ENCODE results near the gene TMEM208. TPM values are rescaled to one million over a fixed set of nuclear protein-coding genes. Genes with fewer than 3 reads are reported as not detected.

The TMEM208 gene
- total and polyA plus RNA-seq, 12 donors, result 7.6 to 92.0 (median 13.0) TPM

DNA sequence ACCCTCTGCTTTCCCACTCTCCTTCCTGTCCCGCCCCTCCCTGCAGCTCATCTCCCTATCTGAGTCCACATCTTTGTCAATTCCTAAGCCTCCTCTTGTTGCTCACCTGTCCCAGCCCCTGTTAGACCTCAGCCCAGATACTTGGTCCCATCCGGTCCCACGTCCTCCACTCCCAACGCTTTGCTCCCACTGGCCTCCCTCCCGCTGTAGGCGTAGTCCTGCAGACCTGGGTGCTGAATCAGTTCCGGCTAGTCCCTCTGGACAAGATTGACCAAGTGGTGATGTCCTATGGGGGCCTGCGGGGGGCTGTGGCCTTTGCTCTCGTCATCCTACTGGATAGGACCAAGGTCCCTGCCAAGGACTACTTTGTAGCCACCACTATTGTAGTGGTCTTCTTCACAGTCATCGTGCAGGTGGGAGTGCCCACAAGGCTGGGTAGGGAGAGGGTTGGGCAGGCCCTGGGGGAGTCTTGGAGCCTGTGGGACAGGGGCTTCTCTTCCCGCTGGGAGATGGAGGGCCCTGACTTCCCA lies 29.8 kb downstream of the TMEM208 start:
- Histone ChIP-seq H3K4me3 (no peak overlapping the region), H3K27me3 (no peaks in the 10 kb centered on the region), H3K36me3 (no peaks in the 10 kb centered on the region), H3K9me3 (no peaks in the 10 kb centered on the region), H3K27ac (no peak overlapping the region), H3K4me1 (peaks cover 0 to 8% (median 0%) of the 10 kb centered on the region in 9 donors)
- TF ChIP-seq, protein P1, sequence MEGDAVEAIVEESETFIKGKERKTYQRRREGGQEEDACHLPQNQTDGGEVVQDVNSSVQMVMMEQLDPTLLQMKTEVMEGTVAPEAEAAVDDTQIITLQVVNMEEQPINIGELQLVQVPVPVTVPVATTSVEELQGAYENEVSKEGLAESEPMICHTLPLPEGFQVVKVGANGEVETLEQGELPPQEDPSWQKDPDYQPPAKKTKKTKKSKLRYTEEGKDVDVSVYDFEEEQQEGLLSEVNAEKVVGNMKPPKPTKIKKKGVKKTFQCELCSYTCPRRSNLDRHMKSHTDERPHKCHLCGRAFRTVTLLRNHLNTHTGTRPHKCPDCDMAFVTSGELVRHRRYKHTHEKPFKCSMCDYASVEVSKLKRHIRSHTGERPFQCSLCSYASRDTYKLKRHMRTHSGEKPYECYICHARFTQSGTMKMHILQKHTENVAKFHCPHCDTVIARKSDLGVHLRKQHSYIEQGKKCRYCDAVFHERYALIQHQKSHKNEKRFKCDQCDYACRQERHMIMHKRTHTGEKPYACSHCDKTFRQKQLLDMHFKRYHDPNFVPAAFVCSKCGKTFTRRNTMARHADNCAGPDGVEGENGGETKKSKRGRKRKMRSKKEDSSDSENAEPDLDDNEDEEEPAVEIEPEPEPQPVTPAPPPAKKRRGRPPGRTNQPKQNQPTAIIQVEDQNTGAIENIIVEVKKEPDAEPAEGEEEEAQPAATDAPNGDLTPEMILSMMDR (IDR thresholded peaks at IDR 0.05), result no peak
- intact Hi-C loops (cut with DNase I), result no loop called here
- 89 to 97% methylated on average over 11 of the region's 11 CpGs for WGBS, 2 donors
- DNase-seq (no peak), ATAC-seq (no peak)

DNA sequence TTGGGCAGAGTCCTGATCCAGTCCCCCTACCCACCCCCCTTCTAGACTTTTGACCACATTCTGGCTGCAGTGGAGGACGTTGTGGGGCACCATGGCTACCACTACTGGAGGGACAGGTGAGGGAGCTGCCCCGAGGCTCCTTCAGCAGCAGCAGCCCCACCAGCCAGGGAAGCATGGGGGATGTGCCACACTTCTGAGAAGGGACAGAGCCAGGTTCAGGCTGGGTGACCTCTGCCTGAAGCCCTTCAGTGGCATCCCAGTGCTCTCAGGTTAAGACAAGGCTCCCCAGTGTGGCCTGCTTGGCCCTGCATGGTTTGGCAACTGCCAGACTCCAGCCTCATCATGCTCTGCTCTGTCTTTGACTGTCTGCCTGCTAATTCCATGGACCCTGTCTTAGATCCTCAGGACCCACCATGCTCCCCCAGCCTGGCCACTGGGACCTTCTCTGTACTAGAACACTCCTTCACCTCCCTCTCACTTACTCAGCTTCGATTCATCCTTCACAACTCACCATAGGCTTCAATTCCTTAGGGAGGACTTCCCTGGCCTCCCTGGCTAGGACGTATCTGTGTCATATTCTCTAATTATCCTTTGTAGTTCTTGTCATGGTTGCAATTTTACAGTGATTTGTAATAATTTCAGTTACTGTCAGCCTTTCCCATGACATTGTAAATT lies 30.7 kb downstream of the TMEM208 start:
- H3K9me3 ChIP-seq, result no peaks in the 10 kb centered on the region
- no peak overlapping the region for H3K27ac ChIP-seq
- no peak for ATAC-seq
- WGBS, 2 donors, result 84% methylated on average over 4 of the region's 4 CpGs
- H3K4me1 ChIP-seq, result peaks cover 0 to 8% (median 0%) of the 10 kb centered on the region in 9 donors
- intact Hi-C loops (cut with DNase I), result no loop called here
- no peak for DNase-seq
- no peaks in the 10 kb centered on the region for H3K36me3 ChIP-seq
- H3K27me3 ChIP-seq, result no peaks in the 10 kb centered on the region
- TF ChIP-seq, protein P1 (IDR thresholded peaks at IDR 0.05), result no peak
- H3K4me3 ChIP-seq, result no peak overlapping the region

DNA sequence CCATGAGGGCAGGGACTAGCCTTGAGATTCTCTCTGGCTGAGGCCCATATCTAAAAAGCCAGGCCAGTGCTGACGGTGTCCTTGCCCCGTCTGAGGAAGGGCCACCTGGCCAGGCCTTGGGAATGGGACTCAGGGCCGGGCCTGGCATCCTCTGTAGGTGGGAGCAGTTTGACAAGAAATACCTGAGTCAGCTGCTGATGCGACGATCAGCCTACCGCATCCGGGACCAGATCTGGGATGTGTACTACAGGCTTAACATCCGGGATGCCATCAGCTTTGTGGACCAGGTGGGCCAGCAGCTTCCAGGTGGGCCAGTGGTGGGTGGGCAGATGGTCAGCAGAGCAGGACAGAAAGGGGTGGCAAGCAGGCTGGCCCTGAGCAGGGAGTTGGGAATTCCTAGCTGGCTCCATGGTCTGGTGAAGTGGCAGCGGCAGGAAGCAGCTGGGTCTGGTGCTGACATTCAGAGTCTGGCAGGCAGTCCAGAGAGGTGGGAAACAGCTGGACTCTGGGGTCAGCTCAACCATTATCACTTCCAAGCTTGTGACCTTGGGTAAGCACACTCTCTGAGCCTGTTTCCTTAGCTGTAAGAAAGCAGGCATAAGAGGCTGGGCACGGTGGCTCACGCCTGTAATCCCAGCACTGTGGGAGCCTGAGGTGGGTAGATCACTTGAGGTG lies 31.4 kb downstream of the TMEM208 start:
- no peak for DNase-seq
- Histone ChIP-seq H3K4me3 (no peak overlapping the region), H3K27ac (no peak overlapping the region), H3K27me3 (no peaks in the 10 kb centered on the region), H3K36me3 (no peaks in the 10 kb centered on the region), H3K4me1 (peaks cover 0 to 8% (median 0%) of the 10 kb centered on the region in 9 donors), H3K9me3 (no peaks in the 10 kb centered on the region)
- TF ChIP-seq, protein P1 (IDR thresholded peaks at IDR 0.05), result no peak
- intact Hi-C loops (cut with DNase I), result no loop called here
- no peak for ATAC-seq
- WGBS, 2 donors, result 82 to 88% methylated on average over 11 of the region's 11 CpGs

DNA sequence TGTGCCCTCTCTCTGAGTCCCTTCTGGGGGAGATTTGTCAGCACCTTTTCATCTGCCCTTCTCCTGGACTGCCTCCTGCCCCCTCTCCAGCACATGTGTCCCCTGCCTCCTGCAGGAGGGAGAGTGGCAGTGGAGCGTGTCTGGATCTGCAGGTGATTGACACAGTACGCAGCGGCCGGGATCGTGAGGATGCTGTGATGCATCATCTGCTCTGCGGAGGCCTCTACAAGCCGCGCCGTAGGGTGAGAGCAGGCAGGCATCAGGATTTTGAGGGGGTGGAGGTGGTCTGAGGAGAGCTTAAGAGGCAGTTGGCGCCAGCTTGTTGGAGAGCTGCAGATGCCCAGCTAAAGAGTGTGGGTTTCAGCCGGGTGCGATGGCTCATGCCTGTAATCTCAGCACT lies 32.8 kb downstream of the TMEM208 start:
- Histone ChIP-seq H3K9me3 (no peaks in the 10 kb centered on the region), H3K36me3 (no peaks in the 10 kb centered on the region), H3K4me1 (peaks cover 0 to 8% (median 0%) of the 10 kb centered on the region in 9 donors), H3K27me3 (no peaks in the 10 kb centered on the region), H3K4me3 (no peak overlapping the region), H3K27ac (no peak overlapping the region)
- no peak for DNase-seq
- WGBS, 2 donors, result 95 to 96% methylated on average over 12 of the region's 12 CpGs
- TF ChIP-seq, protein P1 (IDR thresholded peaks at IDR 0.05), result no peak
- ATAC-seq, result no peak
- intact Hi-C loops (cut with DNase I), result loop anchor here in 3 of 10 donors (5.0 to 10.0 kb wide), 3 partner anchors 135 to 145 kb away; partner anchors contain the start of gene TPPP3 (in 1 of the 3)
